Activated naive CD4-positive, alpha-beta T cell treated with anti-CD3 and anti-CD28 coated beads for 36 hours (primary cell): Measurements from ENCODE around the gene STKLD1. TPM values are rescaled to one million over a fixed set of nuclear protein-coding genes. Genes with fewer than 3 reads are reported as not detected.

Experiments used
- CTCF ChIA-PET: fragments of 350-600 bp; sonication (Branson Sonifier 250); formaldehyde crosslinking; loops from one replicate; lab custom pipeline; 2021; ENCODE audit warnings: antibody characterized with exemption; lab: Charles Lee
- DNase-seq: peaks from one replicate; pipeline ENCODE4 v3.0.0-alpha.2; 2020
- H3K27ac Mint-ChIP-seq: one replicate; pipeline ENCODE4 v1.8.0; 2021; ENCODE audit warnings: mild to moderate bottlenecking, mixed read lengths
- H3K27me3 Mint-ChIP-seq: one replicate; pipeline ENCODE4 v1.8.0; 2021; ENCODE audit warnings: low read depth, mixed read lengths
- H3K36me3 Mint-ChIP-seq: one replicate; pipeline ENCODE4 v1.8.0; 2021; ENCODE audit warnings: low read depth, mixed read lengths
- H3K4me1 Mint-ChIP-seq: one replicate; pipeline ENCODE4 v1.8.0; 2021; ENCODE audit warnings: low read depth, mixed read lengths
- H3K4me3 Mint-ChIP-seq: one replicate; pipeline ENCODE4 v1.8.0; 2021; ENCODE audit warnings: mild to moderate bottlenecking, moderate library complexity, mixed read lengths
- H3K9me3 Mint-ChIP-seq: one replicate; pipeline ENCODE4 v1.8.0; 2021; ENCODE audit warnings: mixed read lengths
- intact Hi-C: fragments of 100-400 bp; cut with micrococcal nuclease; formaldehyde crosslinking; loops from one replicate; pipeline ENCODE4 v1.15.1; 2023
- total RNA-seq, 2 experiments: library from RNA; stranded (reverse); gene quantifications; one replicate each; pipeline ENCODE4 v1.2.3, GENCODE V29; 2021

STKLD1 gene
- total RNA-seq, 2 experiments from 2014 or later: 0.35 to 0.41 TPM

DNA sequence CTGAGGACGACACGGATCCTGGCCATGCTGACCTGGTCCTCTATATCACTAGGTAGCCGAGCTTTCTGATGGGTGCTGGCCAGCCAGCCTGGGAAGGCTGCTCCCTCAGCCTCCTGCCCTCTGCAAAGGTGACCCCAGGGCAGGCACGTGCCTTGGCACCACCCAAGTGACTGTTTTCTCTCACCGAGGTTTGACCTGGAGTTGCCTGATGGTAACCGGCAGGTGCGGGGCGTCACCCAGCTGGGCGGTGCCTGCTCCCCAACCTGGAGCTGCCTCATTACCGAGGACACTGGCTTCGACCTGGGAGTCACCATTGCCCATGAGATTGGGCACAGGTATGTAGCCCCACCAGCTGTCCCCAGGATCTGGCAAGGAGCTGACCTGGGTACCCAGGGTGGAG, 49.8 kb downstream of the STKLD1 start:
- no peak for DNase-seq
- Mint-ChIP-seq H3K27ac (no peak overlapping the region), H3K4me3 (no peak overlapping the region), H3K4me1 (peaks cover 14% of the 10 kb centered on the region), H3K9me3 (no peaks in the 10 kb centered on the region), H3K27me3 (peaks cover 33% of the 10 kb centered on the region), H3K36me3 (no peaks in the 10 kb centered on the region)
- intact Hi-C loops: no loop called here
- CTCF ChIA-PET: no interaction called here

DNA sequence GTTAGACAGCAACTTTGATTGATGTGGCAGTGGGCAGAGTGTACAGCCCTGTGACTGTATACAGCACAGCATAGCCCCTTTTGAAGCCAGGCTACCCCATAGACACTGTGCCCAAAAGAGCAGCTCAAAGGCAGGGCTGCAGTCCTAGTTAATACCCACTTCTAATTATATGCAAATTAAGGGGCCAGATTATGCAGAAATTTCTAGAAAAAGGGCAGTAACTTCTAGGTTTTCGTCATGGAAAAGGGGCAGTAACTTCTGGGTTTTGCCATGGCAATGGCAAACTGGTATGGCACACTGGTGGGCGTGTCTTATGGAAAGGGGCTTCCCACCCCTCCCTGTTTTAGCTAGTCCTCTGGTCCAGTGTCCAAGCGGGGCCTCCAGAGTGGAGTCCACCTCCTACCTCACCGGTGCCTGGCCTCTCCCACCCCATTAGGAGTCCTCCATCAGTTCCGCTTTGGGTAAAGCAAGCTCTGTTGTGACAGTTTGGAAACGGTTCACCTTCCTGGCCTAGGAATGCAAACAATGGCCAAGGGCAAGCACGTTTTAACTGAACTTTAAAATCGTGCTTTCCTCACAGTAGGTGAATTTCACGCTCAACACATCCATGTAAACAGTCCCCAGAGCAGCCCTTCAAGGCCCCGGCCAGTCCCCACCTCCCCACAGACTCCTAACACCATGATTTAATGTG, 51.6 kb downstream of the STKLD1 start:
- CTCF ChIA-PET: no interaction called here
- peaks cover 9% of the 10 kb centered on the region for H3K4me1 Mint-ChIP-seq
- no peaks in the 10 kb centered on the region for H3K36me3 Mint-ChIP-seq
- no peak for DNase-seq
- intact Hi-C loops: no loop called here
- no peak overlapping the region for H3K27ac Mint-ChIP-seq
- no peaks in the 10 kb centered on the region for H3K9me3 Mint-ChIP-seq
- peaks cover 33% of the 10 kb centered on the region for H3K27me3 Mint-ChIP-seq
- no peak overlapping the region for H3K4me3 Mint-ChIP-seq

DNA sequence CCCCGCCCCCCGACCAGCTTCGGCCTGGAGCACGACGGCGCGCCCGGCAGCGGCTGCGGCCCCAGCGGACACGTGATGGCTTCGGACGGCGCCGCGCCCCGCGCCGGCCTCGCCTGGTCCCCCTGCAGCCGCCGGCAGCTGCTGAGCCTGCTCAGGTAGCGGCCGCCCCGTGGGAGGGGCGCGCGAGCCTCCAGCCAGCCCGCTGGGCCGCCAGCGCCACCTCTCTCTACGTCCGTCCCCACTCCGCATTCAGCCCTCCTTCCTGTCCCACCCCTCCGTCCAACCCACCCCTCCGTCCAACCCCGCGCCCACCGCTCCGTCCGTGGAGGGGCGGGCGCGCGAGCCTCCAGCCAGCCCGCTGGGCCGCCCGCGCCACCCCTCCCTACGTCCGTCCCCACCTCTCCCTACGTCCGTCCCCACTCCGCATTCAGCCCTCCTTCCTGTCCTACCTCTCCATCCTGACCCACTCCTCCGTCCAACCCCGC, 52.5 kb downstream of the STKLD1 start:
- H3K4me1 Mint-ChIP-seq: peaks cover 9% of the 10 kb centered on the region
- H3K27me3 Mint-ChIP-seq: peaks cover 33% of the 10 kb centered on the region
- H3K27ac Mint-ChIP-seq: no peak overlapping the region
- no peak overlapping the region for H3K4me3 Mint-ChIP-seq
- CTCF ChIA-PET: no interaction called here
- no peaks in the 10 kb centered on the region for H3K9me3 Mint-ChIP-seq
- intact Hi-C loops: no loop called here
- no peak for DNase-seq
- no peaks in the 10 kb centered on the region for H3K36me3 Mint-ChIP-seq

DNA sequence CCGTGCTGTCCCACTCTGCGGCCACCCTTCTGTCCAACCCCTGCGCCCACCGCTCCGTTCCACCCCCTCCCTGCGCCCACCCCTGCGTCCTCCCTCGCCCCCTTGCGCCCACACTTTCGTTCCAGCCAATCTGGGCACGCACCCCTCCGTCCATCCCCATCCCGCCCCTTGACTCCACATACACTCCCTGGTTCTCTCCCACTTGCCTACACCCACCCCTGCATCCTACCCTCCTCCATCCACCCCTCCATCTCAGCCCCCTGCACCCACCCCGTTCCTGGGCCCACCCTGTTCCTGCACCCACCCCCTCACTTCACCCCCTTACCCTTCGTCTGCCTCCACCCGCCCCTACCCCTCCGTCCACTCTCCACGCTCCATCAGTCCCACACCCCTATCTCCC, 53.0 kb downstream of the STKLD1 start:
- Mint-ChIP-seq H3K4me3 (no peak overlapping the region), H3K9me3 (no peaks in the 10 kb centered on the region), H3K27me3 (peaks cover 33% of the 10 kb centered on the region), H3K4me1 (peaks cover 9% of the 10 kb centered on the region), H3K27ac (no peak overlapping the region), H3K36me3 (no peaks in the 10 kb centered on the region)
- CTCF ChIA-PET: no interaction called here
- intact Hi-C loops: no loop called here
- no peak for DNase-seq

DNA sequence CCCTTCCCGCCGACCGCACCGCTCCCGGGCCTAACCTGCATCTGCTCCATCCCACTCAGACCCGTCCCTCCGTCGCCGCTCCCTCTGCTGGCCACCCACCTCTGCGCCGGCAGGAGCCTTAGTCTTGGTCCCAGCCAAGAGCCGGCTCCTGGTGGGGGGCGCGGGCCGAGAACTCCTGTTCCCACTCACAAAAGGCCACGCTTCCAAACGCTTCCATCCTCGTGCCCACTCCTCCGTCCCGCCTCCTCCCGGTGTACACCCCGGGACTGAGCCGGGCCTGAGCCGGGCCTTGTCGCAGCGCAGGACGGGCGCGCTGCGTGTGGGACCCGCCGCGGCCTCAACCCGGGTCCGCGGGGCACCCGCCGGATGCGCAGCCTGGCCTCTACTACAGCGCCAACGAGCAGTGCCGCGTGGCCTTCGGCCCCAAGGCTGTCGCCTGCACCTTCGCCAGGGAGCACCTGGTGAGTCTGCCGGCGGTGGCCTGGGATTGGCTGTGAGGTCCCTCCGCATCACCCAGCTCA, 53.5 kb downstream of the STKLD1 start:
- no peak overlapping the region for H3K27ac Mint-ChIP-seq
- intact Hi-C loops: no loop called here
- CTCF ChIA-PET: no interaction called here
- H3K36me3 Mint-ChIP-seq: no peaks in the 10 kb centered on the region
- peaks cover 9% of the 10 kb centered on the region for H3K4me1 Mint-ChIP-seq
- peaks cover 31% of the 10 kb centered on the region for H3K27me3 Mint-ChIP-seq
- H3K4me3 Mint-ChIP-seq: no peak overlapping the region
- no peaks in the 10 kb centered on the region for H3K9me3 Mint-ChIP-seq
- peak; percentile 18 for DNase-seq

DNA sequence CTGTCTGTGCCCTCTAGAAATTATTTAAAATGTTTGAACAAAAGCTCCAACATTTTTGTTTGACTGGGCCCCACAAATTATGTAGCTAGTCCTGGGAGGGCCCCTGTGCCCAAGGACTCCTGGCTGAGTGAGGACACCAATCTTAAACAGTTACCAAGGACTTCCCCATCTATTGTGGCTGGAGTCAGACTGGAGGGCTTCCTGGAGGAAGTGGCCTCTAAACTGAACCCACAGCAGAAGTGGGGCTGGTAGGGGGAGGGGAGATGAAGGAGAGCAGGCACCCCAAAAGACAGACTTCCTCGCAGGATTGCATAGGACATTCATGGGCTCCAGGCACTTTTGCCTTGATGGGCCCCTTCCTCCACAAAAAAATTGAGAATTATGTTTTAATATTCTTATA, 54.1 kb downstream of the STKLD1 start:
- no peak for DNase-seq
- peaks cover 9% of the 10 kb centered on the region for H3K4me1 Mint-ChIP-seq

DNA sequence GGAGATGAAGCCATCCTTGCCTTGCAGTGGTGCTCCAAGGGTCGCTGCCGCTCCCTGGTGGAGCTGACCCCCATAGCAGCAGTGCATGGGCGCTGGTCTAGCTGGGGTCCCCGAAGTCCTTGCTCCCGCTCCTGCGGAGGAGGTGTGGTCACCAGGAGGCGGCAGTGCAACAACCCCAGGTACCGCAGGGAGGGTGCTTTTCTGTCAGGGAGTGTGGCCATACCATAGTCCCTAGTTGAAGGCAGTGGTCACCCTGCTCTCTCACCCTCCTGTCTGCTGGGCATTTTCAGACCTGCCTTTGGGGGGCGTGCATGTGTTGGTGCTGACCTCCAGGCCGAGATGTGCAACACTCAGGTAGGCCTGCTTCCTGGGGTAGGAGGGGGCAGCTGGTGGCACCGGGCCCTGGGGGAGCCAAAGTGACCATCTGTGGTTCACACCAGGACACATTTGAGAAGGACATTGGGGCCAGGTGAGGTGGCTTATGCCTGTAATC, 57.2 kb downstream of the STKLD1 start:
- peaks cover 5% of the 10 kb centered on the region for H3K27me3 Mint-ChIP-seq
- H3K36me3 Mint-ChIP-seq: no peaks in the 10 kb centered on the region
- H3K4me1 Mint-ChIP-seq: peaks cover 3% of the 10 kb centered on the region
- no peak for DNase-seq
- no peak overlapping the region for H3K4me3 Mint-ChIP-seq
- intact Hi-C loops: no loop called here
- no peaks in the 10 kb centered on the region for H3K9me3 Mint-ChIP-seq
- H3K27ac Mint-ChIP-seq: no peak overlapping the region
- CTCF ChIA-PET: no interaction called here

More for the DNA sequence above, 54.1 kb downstream of the STKLD1 start:
- H3K27me3 Mint-ChIP-seq: peaks cover 29% of the 10 kb centered on the region
- no peaks in the 10 kb centered on the region for H3K9me3 Mint-ChIP-seq
- H3K27ac Mint-ChIP-seq: no peak overlapping the region
- H3K36me3 Mint-ChIP-seq: no peaks in the 10 kb centered on the region
- CTCF ChIA-PET: interaction anchor here (0.5 kb wide), 1 partner anchor 555 kb away, joined by 3 read pairs; no protein-coding TSS in a partner anchor
- intact Hi-C loops: no loop called here
- no peak overlapping the region for H3K4me3 Mint-ChIP-seq

DNA sequence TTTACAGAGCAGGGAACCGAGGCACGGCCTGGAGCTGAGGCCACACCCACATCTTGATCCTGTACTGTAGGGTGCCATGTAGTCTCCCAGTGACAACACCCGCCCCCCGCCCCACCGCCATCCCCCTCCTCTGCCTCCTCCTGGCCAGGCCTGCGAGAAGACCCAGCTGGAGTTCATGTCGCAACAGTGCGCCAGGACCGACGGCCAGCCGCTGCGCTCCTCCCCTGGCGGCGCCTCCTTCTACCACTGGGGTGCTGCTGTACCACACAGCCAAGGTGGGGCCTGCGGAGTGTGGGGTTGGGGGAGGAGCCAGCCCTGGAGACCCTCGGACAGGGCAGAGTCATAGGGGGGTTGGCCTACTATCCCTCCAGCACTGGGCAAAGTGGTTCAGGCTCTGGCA, 60.5 kb downstream of the STKLD1 start:
- no peak overlapping the region for H3K4me3 Mint-ChIP-seq
- no peaks in the 10 kb centered on the region for H3K4me1 Mint-ChIP-seq
- no peak overlapping the region for H3K27ac Mint-ChIP-seq
- no peaks in the 10 kb centered on the region for H3K36me3 Mint-ChIP-seq
- DNase-seq: no peak
- no peaks in the 10 kb centered on the region for H3K27me3 Mint-ChIP-seq
- CTCF ChIA-PET: no interaction called here
- H3K9me3 Mint-ChIP-seq: no peaks in the 10 kb centered on the region
- intact Hi-C loops: no loop called here

DNA sequence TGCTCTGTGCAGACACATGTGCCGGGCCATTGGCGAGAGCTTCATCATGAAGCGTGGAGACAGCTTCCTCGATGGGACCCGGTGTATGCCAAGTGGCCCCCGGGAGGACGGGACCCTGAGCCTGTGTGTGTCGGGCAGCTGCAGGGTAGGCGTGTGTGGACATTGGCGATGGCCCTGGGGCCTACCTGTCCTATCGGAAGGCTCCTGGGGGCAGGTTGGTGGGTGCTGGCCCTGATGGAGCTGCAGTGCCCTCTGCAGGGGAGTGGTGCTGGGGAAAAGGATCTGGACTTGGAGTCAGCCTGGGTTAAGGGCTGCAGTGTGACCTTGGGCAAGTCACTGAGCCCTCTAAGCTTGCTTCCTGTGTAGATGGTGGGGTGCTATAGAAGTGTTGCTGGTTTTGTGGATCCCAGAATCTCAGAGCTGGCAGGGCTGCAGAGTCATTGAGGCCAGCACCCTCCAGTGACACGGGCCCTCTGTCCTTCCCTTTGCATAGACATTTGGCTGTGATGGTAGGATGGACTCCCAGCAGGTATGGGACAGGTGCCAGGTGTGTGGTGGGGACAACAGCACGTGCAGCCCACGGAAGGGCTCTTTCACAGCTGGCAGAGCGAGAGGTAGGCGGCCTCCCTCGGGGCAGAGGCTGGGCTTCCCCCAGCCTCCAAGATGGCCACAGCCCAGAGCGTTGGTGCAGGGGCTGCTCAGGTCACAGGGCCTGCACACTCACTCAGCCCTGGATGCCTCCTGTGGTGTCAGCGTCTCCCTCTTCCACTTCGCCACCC, 61.8 kb downstream of the STKLD1 start:
- Mint-ChIP-seq H3K4me1 (no peaks in the 10 kb centered on the region), H3K4me3 (no peak overlapping the region), H3K27ac (no peak overlapping the region), H3K36me3 (no peaks in the 10 kb centered on the region), H3K27me3 (no peaks in the 10 kb centered on the region), H3K9me3 (no peaks in the 10 kb centered on the region)
- intact Hi-C loops: no loop called here
- no peak for DNase-seq
- CTCF ChIA-PET: interaction anchor here (1.0 kb wide), 1 partner anchor 72 kb away, joined by 3 read pairs; no protein-coding TSS in a partner anchor

DNA sequence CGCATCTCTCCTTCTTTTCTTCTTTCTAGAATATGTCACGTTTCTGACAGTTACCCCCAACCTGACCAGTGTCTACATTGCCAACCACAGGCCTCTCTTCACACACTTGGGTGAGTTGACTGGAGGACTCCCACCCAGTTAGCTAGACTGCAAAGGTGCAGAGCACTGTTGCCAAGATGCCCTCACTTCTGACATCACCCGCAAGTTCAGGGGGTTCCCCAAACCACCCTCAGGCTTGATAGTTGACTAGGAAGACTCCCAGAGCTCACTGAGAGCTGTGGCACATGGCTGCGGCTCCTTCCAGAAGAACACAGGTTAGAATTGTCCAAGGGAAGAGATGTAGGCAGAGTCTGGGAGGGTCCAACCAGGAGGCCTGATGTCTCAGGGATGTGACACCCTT, 63.2 kb downstream of the STKLD1 start:
- DNase-seq: peak; percentile 21
- Mint-ChIP-seq H3K27me3 (no peaks in the 10 kb centered on the region), H3K4me3 (no peak overlapping the region), H3K9me3 (no peaks in the 10 kb centered on the region), H3K4me1 (no peaks in the 10 kb centered on the region), H3K36me3 (no peaks in the 10 kb centered on the region), H3K27ac (no peak overlapping the region)
- CTCF ChIA-PET: interaction anchor here (0.6 kb wide), 1 partner anchor 1814 kb away, joined by 3 read pairs; no protein-coding TSS in a partner anchor
- intact Hi-C loops: no loop called here

DNA sequence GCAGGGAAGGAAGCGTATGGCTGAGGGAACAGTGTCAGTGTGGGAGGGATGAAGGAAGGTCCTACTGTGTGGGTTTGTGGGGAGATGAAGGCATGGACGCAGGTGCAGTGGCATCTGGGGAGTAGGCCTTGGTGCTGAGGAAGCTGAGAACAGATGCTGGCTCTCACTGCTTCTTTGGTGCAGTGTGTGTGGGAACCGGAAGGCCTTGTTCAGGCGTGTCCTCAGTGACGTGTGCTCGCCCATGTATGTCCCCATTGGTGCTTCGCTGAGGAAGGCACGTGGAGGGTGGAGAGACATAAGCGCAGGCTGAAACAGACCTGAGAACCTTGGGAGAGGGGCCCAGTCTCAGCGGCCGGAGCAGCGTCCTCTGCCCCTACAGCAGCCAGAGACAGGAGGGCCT, 64.7 kb downstream of the STKLD1 start:
- H3K9me3 Mint-ChIP-seq: no peaks in the 10 kb centered on the region
- no peaks in the 10 kb centered on the region for H3K27me3 Mint-ChIP-seq
- H3K36me3 Mint-ChIP-seq: no peaks in the 10 kb centered on the region
- H3K4me3 Mint-ChIP-seq: no peak overlapping the region
- no peak overlapping the region for H3K27ac Mint-ChIP-seq
- no peaks in the 10 kb centered on the region for H3K4me1 Mint-ChIP-seq
- DNase-seq: no peak
- intact Hi-C loops: no loop called here
- CTCF ChIA-PET: no interaction called here

DNA sequence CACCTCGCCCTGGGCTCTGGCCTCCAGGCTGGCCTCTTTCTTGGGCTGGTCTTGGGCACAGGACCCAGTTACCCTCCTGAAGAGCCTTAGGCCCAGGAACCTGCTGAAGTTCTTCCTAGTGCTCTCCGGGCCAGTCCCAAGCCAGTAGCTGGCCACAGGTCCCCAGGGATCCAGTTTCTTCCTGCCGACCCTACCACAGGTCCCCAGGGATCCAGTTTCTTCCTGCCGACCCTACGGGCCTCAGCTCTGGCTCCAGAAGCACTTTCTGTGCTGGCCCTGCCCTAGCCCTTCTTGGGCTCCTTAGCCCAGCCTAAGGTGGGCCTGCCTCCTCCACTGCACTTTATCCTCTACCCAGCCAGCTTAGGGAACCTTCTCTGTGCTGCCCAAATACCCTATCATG, 65.4 kb downstream of the STKLD1 start:
- no peak overlapping the region for H3K4me3 Mint-ChIP-seq
- H3K36me3 Mint-ChIP-seq: no peaks in the 10 kb centered on the region
- H3K9me3 Mint-ChIP-seq: no peaks in the 10 kb centered on the region
- DNase-seq: no peak
- no peaks in the 10 kb centered on the region for H3K27me3 Mint-ChIP-seq
- no peak overlapping the region for H3K27ac Mint-ChIP-seq
- CTCF ChIA-PET: interaction anchor here (1.0 kb wide), 1 partner anchor 86 kb away, joined by 4 read pairs; no protein-coding TSS in a partner anchor
- intact Hi-C loops: no loop called here
- no peaks in the 10 kb centered on the region for H3K4me1 Mint-ChIP-seq
